Gastrocnemius medialis (tissue), 4 donors: ENCODE data around the gene IARS1. TPM values are rescaled to one million over a fixed set of nuclear protein-coding genes. Genes with fewer than 3 reads are reported as not detected.
A peak's percentile ranks its signal among the peaks of the same experiment; 100 is the strongest.

Source experiments
- ATAC-seq, 2 donors: fragments of 150-250 bp; one replicate each; pipeline ENCODE4 v1.9.1; 2016
- DNase-seq, 2 donors: peaks; one replicate each; pipeline ENCODE4 v3.0.0-alpha.2; 2019
- H3K27ac ChIP-seq, 4 donors: fragments of 200-600 bp; sonication (generic); 1 replicate in 1 of 4; 2 replicates in 3 of 4; pipeline ENCODE4 v1.5.1; 2016 to 2018; ENCODE audit warnings: mild to moderate bottlenecking in 2 of 4, moderate library complexity in 1 of 4
- H3K27me3 ChIP-seq, 3 donors: fragments of 200-600 bp; sonication (generic) in 2 of 3; 1 replicate in 1 of 3; 2 replicates in 2 of 3; pipeline versions ENCODE4 v1.5.1 to v1.6.0; 2016 to 2019; ENCODE audit warnings: mild to moderate bottlenecking in 1 of 3, moderate library complexity in 1 of 3
- H3K36me3 ChIP-seq, 2 donors: fragments of 200-600 bp; sonication (generic) in 1 of 2; one replicate each; pipeline ENCODE4 v1.5.1; 2017 to 2018
- H3K4me1 ChIP-seq, 2 donors: fragments of 200-600 bp; sonication (generic) in 1 of 2; one replicate each; pipeline ENCODE4 v1.5.1; 2016 to 2017; ENCODE audit warnings: mild to moderate bottlenecking in 2 of 2
- H3K4me3 ChIP-seq, 4 donors: fragments of 200-600 bp; sonication (generic) in 3 of 4; 1 replicate in 1 of 4; 2 replicates in 3 of 4; pipeline ENCODE4 v1.5.1; 2016 to 2019; ENCODE audit warnings: mild to moderate bottlenecking in 2 of 4
- H3K9me3 ChIP-seq, 3 donors: fragments of 200-600 bp; sonication (generic) in 2 of 3; 1 replicate in 1 of 3; 2 replicates in 2 of 3; pipeline ENCODE4 v1.5.1; 2016 to 2019
- POLR2A ChIP-seq, 2 donors: fragments of 450-650 bp; IDR thresholded peaks; one replicate each; pipeline ENCODE4 v1.6.1; 2017; ENCODE audit warnings: antibody characterized with exemption in 2 of 2, mild to moderate bottlenecking in 2 of 2, moderate library complexity in 2 of 2
- in situ Hi-C, 4 donors: fragments of 200-750 bp; cut with MboI; loops; one replicate each; pipeline versions ENCODE4 v1.15.0 to v1.8.0; 2017; ENCODE audit warnings: low sequenced_read_pairs in 4 of 4
- intact Hi-C: fragments of 100-400 bp; cut with DNase I; formaldehyde crosslinking; loops from one replicate; pipeline ENCODE4 v1.15.1; 2023; ENCODE audit warnings: low total_unique reads
- total RNA-seq, 4 donors: library from RNA; depleted of rRNA; stranded (reverse); fragments of >200 nt; gene quantifications; one replicate each; pipeline versions ENCODE4 v1.1.0 to v1.2.3, GENCODE V29; 2016
- TF ChIP-seq, protein P1 (sequence below), 5 experiments: fragments of 450-650 bp in 3 of 5; fragments of 200-600 bp in 2 of 5; sonication (generic) in 2 of 5; IDR thresholded peaks in 4 of 5; conservative IDR thresholded peaks in 1 of 5; 1 replicate in 4 of 5; 2 replicates in 1 of 5; pipeline ENCODE4 v1.5.1; 2016 to 2019; ENCODE audit warnings: antibody characterized with exemption in 5 of 5, mild to moderate bottlenecking in 3 of 5, moderate library complexity in 3 of 5

IARS1 gene
- total RNA-seq, 4 donors from 2014 or later, result 87.0 to 111 (median 100) TPM

DNA sequence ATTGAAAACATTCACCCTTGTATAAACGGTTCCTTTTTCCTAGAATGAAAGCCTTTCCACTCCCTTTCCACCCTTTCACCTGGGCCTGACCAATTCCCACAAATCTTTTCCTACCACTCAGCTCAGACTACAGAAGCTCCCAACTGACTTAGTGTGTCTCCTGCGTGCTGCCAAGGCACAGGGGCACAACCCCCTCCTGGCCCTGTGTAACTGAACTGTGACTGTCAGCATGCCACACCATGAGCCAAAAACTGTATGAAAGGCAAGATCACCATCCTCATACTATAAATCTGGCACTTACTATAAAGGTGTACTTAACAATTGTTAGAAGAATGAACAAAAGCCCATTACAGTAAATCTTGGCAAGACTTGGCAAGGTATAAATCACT, 20.1 kb upstream of the IARS1 start:
- H3K36me3 ChIP-seq, result peaks cover 0 to 69% of the 10 kb centered on the region in 2 donors
- H3K27ac ChIP-seq, result peak overlapping the region; percentile 82 to 93 (median 88)
- ATAC-seq, result peak in 1 of 2 donors; percentile 74

DNA sequence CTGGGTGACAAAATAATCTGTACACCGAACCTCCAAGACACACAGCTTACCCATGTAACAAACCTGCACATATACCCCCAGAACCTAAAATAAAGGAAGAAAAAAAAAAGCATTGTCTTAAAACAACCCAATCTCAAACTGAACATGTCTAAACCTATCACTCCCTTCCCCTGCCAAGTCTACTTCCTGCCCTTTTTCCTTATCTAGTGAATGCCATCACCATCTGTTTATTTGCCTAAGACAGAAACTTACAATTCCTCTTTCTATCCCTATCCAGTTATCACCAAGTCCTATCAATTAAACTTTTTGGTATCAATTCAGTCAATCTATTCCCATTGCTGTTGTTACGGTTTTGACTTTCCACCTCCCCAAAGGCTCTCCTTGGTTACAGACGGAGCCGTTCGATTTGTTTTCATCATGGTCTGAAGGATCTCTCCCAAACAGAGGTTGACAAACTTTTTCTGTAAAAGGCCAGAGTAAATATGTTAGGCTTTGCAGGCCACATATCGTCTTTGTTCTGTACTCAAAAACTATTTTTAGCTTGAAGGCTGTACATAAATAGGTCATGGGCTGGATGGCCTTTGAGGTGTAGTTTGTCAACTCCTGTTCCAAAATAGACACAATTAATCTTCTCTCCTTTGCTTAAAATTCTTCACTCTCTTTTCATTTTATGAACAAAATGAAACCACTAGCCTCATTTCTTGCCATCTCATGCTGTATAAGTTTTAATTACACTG, 19.6 kb upstream of the IARS1 start:
- H3K9me3 ChIP-seq, result no peaks in the 10 kb centered on the region
- ATAC-seq (peak; percentile 92), DNase-seq (no peak)
- intact Hi-C loops (no loop called here), in situ Hi-C loops (loop anchor here in 1 of 4 donors (25.0 kb wide), 1 partner anchor 449 kb away; the partner anchor contains the start of gene BICD2)
- H3K4me1 ChIP-seq, result peaks cover 16 to 23% of the 10 kb centered on the region in 2 donors
- TF ChIP-seq, protein P1, sequence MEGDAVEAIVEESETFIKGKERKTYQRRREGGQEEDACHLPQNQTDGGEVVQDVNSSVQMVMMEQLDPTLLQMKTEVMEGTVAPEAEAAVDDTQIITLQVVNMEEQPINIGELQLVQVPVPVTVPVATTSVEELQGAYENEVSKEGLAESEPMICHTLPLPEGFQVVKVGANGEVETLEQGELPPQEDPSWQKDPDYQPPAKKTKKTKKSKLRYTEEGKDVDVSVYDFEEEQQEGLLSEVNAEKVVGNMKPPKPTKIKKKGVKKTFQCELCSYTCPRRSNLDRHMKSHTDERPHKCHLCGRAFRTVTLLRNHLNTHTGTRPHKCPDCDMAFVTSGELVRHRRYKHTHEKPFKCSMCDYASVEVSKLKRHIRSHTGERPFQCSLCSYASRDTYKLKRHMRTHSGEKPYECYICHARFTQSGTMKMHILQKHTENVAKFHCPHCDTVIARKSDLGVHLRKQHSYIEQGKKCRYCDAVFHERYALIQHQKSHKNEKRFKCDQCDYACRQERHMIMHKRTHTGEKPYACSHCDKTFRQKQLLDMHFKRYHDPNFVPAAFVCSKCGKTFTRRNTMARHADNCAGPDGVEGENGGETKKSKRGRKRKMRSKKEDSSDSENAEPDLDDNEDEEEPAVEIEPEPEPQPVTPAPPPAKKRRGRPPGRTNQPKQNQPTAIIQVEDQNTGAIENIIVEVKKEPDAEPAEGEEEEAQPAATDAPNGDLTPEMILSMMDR (IDR thresholded peaks at IDR 0.05 in 4 of 5, conservative IDR thresholded peaks at IDR 0.05 in 1 of 5), result no peak
- no peak for TF ChIP-seq POLR2A (IDR thresholded peaks at IDR 0.05)
- H3K4me3 ChIP-seq, result peak overlapping the region in 3 of 4 donors; percentile 4 to 12 (median 8)
- peaks cover 0 to 69% of the 10 kb centered on the region in 2 donors for H3K36me3 ChIP-seq
- peak overlapping the region; percentile 82 to 93 (median 88) for H3K27ac ChIP-seq
- H3K27me3 ChIP-seq, result no peaks in the 10 kb centered on the region

More for the DNA sequence above, 20.1 kb upstream of the IARS1 start:
- H3K4me3 ChIP-seq, result peak overlapping the region in 1 of 4 donors; percentile 12
- TF ChIP-seq POLR2A (IDR thresholded peaks at IDR 0.05), result no peak
- TF ChIP-seq, protein P1 (IDR thresholded peaks at IDR 0.05 in 4 of 5, conservative IDR thresholded peaks at IDR 0.05 in 1 of 5), result no peak
- H3K27me3 ChIP-seq, result no peaks in the 10 kb centered on the region
- H3K4me1 ChIP-seq, result peaks cover 16 to 23% of the 10 kb centered on the region in 2 donors
- H3K9me3 ChIP-seq, result no peaks in the 10 kb centered on the region
- DNase-seq, result peak in 1 of 2 donors; percentile 27
- intact Hi-C loops (no loop called here), in situ Hi-C loops (loop anchor here in 1 of 4 donors (25.0 kb wide), 1 partner anchor 449 kb away; the partner anchor contains the start of gene BICD2)

DNA sequence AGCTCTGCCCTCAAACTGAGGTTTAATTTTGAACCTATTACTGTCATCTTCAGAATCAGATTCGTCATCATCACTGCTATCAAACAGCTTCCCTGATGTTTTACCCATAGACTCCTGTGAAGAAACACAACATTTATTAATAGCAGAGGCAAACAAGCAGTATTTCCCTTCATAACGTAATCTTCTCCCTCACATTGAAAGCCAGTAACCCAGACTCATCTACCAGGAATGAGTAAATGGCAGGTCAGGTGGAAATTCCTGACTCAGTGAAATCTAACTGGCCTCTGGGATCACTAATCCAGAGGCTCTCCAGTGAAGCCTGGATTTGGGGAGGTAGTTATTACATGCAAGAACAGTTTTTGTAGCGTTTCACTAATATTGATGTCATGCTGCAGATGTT, 17.1 kb upstream of the IARS1 start:
- in situ Hi-C loops, result loop anchor here in 1 of 4 donors (25.0 kb wide), 1 partner anchor 452 kb away; the partner anchor contains the start of gene BICD2
- ATAC-seq (peak; percentile 15 to 39), DNase-seq (no peak)
- no peak for TF ChIP-seq POLR2A (IDR thresholded peaks at IDR 0.05)
- TF ChIP-seq, protein P1 (IDR thresholded peaks at IDR 0.05 in 4 of 5, conservative IDR thresholded peaks at IDR 0.05 in 1 of 5), result no peak
- peaks cover 2 to 70% of the 10 kb centered on the region in 2 donors for H3K36me3 ChIP-seq
- intact Hi-C loops, result no loop called here
- H3K27me3 ChIP-seq, result no peaks in the 10 kb centered on the region
- no peak overlapping the region for H3K4me3 ChIP-seq
- H3K4me1 ChIP-seq, result peaks cover 16 to 23% of the 10 kb centered on the region in 2 donors
- H3K9me3 ChIP-seq, result no peaks in the 10 kb centered on the region
- peak overlapping the region in 3 of 4 donors; percentile 19 to 63 (median 39) for H3K27ac ChIP-seq

DNA sequence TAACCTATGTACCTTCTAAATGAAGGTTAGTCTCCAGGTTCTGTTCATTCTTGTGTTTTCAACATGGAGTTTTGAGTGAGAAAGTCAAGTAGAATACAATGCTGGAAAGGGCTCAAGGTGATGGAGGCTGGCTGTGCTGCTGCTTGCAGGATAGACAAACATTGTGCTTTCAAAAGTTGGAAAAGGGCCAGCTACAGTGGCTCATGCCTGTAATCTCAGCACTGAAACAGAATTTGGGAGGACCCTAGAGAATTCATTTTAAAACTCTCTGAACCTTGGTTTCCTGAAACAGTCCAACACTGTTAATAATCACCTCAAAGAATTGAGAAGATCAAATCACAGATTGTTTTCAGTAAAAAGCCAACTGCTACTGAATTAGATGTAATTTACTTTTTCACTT, 15.4 kb upstream of the IARS1 start:
- Histone ChIP-seq H3K27ac (peak overlapping the region in 1 of 4 donors; percentile 17), H3K4me1 (peaks cover 15 to 19% of the 10 kb centered on the region in 2 donors), H3K36me3 (peaks cover 2 to 75% of the 10 kb centered on the region in 2 donors), H3K9me3 (no peaks in the 10 kb centered on the region), H3K4me3 (no peak overlapping the region), H3K27me3 (no peaks in the 10 kb centered on the region)
- DNase-seq (no peak), ATAC-seq (no peak)
- intact Hi-C loops (no loop called here), in situ Hi-C loops (loop anchor here in 1 of 4 donors (25.0 kb wide), 1 partner anchor 453 kb away; the partner anchor contains the start of gene BICD2)
- TF ChIP-seq, protein P1 (IDR thresholded peaks at IDR 0.05 in 4 of 5, conservative IDR thresholded peaks at IDR 0.05 in 1 of 5), result no peak
- TF ChIP-seq POLR2A (IDR thresholded peaks at IDR 0.05), result no peak
